Choroid plexus epithelial cell (primary cell): ENCODE data around the gene CTU2.

Experiments used
- DNase-seq: peaks from one replicate; pipeline ENCODE4 v3.0.0-alpha.2; 2010; ENCODE audit warnings: low read depth
- H3K4me3 ChIP-seq: 2 replicates; pipeline ENCODE4 v1.5.1; 2011; ENCODE audit warnings: low read depth, mild to moderate bottlenecking, control low read depth, low read length, moderate library complexity
- TF ChIP-seq, protein P1 (sequence below): conservative IDR thresholded peaks from 2 replicates; pipeline ENCODE4 v1.5.1; 2011; ENCODE audit warnings: low read depth, mild to moderate bottlenecking, control low read depth, inconsistent platforms, low read length, moderate library complexity

The CTU2 gene

DNA sequence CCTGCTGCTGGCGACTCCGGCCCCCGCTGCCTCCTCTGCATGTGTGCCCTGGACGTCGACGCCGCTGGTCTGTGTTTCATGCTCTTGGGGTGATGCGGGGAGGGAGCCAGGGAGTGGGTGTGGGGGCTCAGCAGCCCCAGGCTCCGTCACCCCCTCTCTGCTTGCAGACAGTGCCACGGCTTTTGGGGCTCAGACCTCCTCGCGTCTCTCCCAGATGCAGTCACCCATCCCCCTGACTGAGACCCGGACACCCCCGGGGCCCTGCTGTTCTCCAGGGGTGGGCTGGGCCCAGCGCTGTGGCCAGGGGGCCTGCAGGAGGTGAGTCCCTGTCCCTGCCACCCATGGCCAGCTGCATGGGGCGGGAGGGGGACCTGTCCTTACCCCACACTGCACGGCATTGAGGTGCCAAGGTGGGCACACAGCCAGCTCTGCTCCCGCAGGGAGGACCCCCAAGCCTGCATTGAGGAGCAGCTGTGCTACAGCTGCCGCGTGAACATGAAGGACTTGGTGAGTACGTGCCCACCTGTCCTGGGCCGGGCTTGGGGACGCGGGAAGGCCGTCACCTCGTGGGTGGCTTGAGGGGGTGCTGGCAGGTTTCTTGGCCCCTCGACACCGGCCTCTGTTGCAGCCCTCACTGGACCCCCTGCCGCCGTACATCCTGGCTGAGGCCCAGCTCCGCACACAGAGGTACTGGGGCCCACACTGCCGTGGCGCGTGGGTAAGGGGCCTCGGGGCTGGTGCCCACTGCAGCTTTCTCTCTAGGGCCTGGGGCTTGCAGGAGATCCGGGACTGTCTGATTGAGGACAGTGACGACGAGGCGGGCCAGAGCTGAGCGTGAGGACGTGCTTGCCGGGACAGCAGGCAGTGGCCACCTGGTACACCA is 8.4 kb downstream of the CTU2 start:
- DNase-seq = no peak
- TF ChIP-seq, protein P1, sequence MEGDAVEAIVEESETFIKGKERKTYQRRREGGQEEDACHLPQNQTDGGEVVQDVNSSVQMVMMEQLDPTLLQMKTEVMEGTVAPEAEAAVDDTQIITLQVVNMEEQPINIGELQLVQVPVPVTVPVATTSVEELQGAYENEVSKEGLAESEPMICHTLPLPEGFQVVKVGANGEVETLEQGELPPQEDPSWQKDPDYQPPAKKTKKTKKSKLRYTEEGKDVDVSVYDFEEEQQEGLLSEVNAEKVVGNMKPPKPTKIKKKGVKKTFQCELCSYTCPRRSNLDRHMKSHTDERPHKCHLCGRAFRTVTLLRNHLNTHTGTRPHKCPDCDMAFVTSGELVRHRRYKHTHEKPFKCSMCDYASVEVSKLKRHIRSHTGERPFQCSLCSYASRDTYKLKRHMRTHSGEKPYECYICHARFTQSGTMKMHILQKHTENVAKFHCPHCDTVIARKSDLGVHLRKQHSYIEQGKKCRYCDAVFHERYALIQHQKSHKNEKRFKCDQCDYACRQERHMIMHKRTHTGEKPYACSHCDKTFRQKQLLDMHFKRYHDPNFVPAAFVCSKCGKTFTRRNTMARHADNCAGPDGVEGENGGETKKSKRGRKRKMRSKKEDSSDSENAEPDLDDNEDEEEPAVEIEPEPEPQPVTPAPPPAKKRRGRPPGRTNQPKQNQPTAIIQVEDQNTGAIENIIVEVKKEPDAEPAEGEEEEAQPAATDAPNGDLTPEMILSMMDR = no peak
- no peak overlapping the region for H3K4me3 ChIP-seq

DNA sequence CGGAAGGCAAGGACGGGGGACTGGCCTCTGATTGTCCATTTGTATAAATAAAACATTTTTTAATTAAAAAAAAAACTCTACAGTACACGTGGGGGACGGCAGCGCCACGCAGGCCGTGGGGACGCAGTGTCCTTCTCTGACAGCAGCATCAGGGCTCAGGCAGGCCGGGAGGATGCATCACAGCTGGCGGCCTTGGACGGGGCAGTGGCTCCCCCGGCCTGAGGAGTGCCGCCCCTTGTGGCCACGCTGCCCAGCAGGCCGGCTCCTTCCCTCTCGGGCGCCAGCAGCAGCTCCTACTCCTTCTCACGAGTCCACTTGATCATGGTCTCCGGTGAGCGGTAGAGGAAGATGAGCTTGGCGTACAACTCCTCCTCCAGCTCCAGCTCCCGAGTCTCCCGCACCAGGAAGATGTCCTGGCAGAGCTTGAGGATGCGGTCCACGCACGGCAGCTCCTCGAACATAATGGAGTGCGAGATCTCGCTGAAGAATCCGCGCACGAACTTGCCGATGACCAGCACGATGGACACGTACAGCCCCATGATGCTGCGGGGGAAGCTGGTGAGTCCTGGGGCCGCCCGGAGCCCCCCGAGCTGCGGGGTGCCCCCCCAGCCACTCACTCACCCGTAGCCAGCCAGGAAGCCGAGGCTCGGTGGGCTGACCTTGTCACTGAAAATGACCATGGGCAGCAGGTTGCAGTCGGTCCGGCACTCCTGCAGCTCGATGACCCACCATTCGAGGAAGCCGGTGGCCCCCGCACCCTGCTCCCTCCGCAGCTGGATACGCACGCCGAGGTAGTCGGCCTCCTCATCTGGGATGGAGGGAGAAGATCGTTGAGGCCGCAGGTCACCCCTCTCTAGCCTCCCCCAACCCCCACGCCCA is 9.2 kb downstream of the CTU2 start:
- DNase-seq = no peak
- H3K4me3 ChIP-seq = no peak overlapping the region
- TF ChIP-seq, protein P1 = no peak

DNA sequence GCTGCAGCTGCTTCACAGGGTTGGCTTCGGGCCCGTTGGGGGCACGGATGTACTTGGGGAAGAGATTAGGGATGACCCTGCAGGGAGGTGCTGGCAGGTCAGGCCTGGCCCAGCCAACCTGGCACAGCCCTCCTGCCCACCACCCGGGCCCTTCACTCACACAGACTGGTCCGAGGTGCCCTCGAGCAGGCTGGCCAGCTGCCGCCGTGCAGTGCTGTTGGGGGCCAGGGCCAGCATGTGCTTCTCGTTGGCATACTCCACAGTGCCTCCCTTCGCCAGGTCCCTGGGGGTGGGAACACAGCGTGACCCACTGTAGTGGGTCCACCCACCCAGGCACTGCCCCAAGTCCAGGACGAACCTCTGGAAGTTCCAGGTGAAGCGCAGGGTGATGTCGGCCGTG is 9.9 kb downstream of the CTU2 start:
- no peak for DNase-seq
- no peak overlapping the region for H3K4me3 ChIP-seq
- TF ChIP-seq, protein P1 = no peak

DNA sequence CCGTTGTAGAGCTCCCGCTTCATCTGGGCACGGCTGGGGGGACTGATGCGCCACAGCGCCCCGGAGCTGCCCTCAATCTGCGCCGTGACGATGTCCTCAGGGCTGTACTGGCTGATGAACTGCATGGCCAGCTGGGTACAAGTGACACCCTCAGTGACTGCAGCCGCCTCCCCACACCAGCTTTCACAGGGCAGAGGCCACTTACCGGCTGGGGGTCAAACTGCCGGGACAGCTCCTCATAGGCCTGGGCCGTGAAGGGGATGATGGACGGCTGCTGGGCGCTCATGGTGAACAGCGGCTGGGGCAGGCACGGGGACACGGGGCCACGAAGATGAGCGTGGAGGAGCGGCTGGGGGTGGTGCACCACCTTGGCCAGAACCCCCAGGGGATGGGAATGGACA is 10.3 kb downstream of the CTU2 start:
- TF ChIP-seq, protein P1 = no peak
- no peak for DNase-seq
- no peak overlapping the region for H3K4me3 ChIP-seq

DNA sequence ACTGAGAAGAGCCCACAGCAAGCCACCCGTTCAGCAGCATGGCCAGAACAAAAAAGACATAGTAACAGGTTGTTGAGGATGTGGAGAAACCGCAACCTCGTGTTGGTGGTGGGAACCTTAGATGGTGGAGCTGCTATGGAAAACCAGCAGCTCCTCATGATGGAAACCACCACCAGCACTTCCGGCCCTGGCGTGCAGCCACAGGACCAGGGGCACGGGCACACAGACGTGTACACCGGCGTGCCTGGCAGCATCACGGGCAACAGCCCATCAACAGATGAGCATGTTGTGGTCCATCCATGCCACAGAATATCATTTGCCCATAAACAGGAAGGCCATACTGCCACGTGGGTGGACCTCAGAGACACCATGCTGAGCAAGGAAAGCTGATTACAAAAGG is 11.9 kb downstream of the CTU2 start:
- DNase-seq = no peak
- TF ChIP-seq, protein P1 = no peak
- H3K4me3 ChIP-seq = no peak overlapping the region

DNA sequence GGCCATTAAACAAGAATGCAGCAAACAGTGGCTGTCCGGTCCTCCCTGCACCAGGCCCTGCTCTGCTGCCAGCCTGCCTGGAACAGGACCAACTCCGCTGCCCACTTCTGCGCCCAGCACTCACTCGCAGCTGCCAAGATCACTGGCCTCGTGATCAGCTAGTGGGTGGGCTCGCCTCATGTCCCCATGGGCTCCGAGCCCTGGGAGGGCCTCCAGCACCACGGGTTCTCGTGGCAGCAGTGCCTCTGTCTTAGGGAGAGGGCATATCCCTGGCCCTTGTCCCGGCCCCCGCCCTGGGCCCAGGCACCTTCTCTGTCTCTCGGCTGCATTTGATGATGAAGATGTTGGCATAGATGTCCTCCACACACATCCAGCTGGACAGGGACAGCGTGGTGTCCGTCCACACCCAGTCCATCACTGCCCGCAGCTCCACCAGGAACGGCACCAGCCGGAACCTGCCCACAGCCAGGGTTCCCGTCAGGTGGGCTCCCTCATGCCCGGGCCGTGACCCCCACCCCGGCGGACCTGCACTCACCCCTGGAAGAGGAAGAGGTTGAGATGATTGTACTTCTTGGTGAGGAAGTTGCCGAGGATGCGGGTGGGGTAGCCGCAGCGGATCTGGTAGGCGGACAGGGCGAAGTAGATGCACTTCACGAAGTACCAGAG is 13.1 kb downstream of the CTU2 start:
- TF ChIP-seq, protein P1 = no peak
- no peak overlapping the region for H3K4me3 ChIP-seq
- DNase-seq = no peak
